Ovary (tissue), 9 donors: Measurements from ENCODE around the gene EPS8L1. TPM values are rescaled to one million over a fixed set of nuclear protein-coding genes. Genes with fewer than 3 reads are reported as not detected.

Experiments used
- DNase-seq, 5 donors: peaks; one replicate each; pipeline ENCODE4 v3.0.0-alpha.2; 2019 to 2020
- H3K27ac ChIP-seq, 2 donors: fragments of 200-600 bp; one replicate each; pipeline versions ENCODE4 v1.5.1 to v1.8.0; 2019 to 2022
- H3K27me3 ChIP-seq: fragments of 200-600 bp; one replicate; pipeline ENCODE4 v1.8.0; 2022
- H3K36me3 ChIP-seq: fragments of 200-600 bp; sonication (generic); one replicate; pipeline ENCODE4 v1.5.1; 2019
- H3K4me1 ChIP-seq: one replicate; pipeline ENCODE4 v1.8.1; 2013; ENCODE audit warnings: mild to moderate bottlenecking, moderate library complexity; ENCODE audit not compliant: insufficient read depth
- H3K4me3 ChIP-seq: fragments of 200-600 bp; sonication (generic); one replicate; pipeline ENCODE4 v1.5.1; 2017
- H3K9me3 ChIP-seq, 2 donors: fragments of 200-600 bp in 1 of 2; sonication (generic) in 1 of 2; one replicate each; pipeline versions ENCODE4 v1.5.1 to v1.8.1; 2013 to 2019; ENCODE audit warnings: mild to moderate bottlenecking in 1 of 2, moderate library complexity in 1 of 2
- CTCF ChIP-seq, 3 donors: fragments of 450-650 bp in 2 of 3; fragments of 200-600 bp in 1 of 3; IDR thresholded peaks; one replicate each; pipeline versions ENCODE4 v1.5.1 to v1.8.0; 2016 to 2022; ENCODE audit warnings: antibody characterized with exemption in 3 of 3, mild to moderate bottlenecking in 1 of 3
- EP300 ChIP-seq: sonication (generic); formaldehyde crosslinking; IDR thresholded peaks from one replicate; pipeline ENCODE4 v1.6.1; 2017; ENCODE audit warnings: antibody characterized with exemption
- POLR2A ChIP-seq: fragments of 450-650 bp; IDR thresholded peaks from one replicate; pipeline ENCODE4 v1.6.1; 2017; ENCODE audit warnings: antibody characterized with exemption, mild to moderate bottlenecking, moderate library complexity
- WGBS, 3 donors: extraction: QIAGEN DNeasy Blood & Tissue Kit in 1 of 3; methylation state at CpG; one replicate each; pipeline versions ENCODE4 v1.1.5 to v1.1.7; 2013 to 2017; 5-methylcytosine and 5-hydroxymethylcytosine counted together
- intact Hi-C, 4 donors: fragments of 100-400 bp; cut with DNase I; formaldehyde crosslinking; loops; one replicate each; pipeline versions ENCODE4 v1.11.0 to v1.15.1; 2022 to 2023
- polyA plus RNA-seq, 2 donors: library from polyadenylated mRNA; stranded (reverse); fragments of 200-250 nt in 1 of 2; fragments of 350-450 nt in 1 of 2; fragmentation: Illumina TruSeq in 1 of 2; extraction: RNeasy Lipid Tissue Mini Kit (QIAGEN cat#74804) in 1 of 2; gene quantifications; one replicate each; pipeline ENCODE4 v1.2.3, GENCODE V29; 2013 to 2014
- total RNA-seq, 7 donors: library from RNA; depleted of rRNA in 2 of 7; stranded (reverse); fragments of >200 nt in 2 of 7; fragmentation: NEBNext Ultra II Directional in 3 of 7; extraction: Animal tissue kit (Norgen Biotek cat#: 25700) in 3 of 7; gene quantifications; one replicate each; pipeline versions ENCODE4 v1.1.0 to v1.2.4, GENCODE V29; 2016 to 2023
- donor health status: DM: no; HTN: no; CAD: no; lungs with moderate emphysema.
- donor health status: DM: no; HTN: no; CAD: no.
- donor health status: Bipolar disorder and iron deficiency.
- donor health status: DM: yes; HTN: yes; CAD: no.
- donor health status: DM: no; HTN: no; CAD: no.
- donor health status: DM: yes; HTN: yes; CAD: no.

Gene EPS8L1
- total and polyA plus RNA-seq, 9 donors: 0.87 to 142 (median 5.1) TPM

- H3K27ac ChIP-seq: no peak overlapping the region
- WGBS, 3 donors: 55 to 63% (median 61%) methylated on average over 8 of the region's 8 CpGs
- no peaks in the 10 kb centered on the region for H3K4me1 ChIP-seq
- intact Hi-C loops: loop anchor here in 1 of 4 donors (10.0 kb wide), 1 partner anchor 53 kb away; no protein-coding TSS in a partner anchor
- TF ChIP-seq EP300: no peak
- TF ChIP-seq POLR2A: no peak
- no peak for TF ChIP-seq CTCF (IDR thresholded peaks at IDR 0.05)
- H3K4me3 ChIP-seq: no peak overlapping the region
- H3K36me3 ChIP-seq: no peaks in the 10 kb centered on the region
- no peak for DNase-seq
- H3K27me3 ChIP-seq: no peaks in the 10 kb centered on the region
- H3K9me3 ChIP-seq: peaks cover 0 to 7% of the 10 kb centered on the region in 2 donors
These were observed 3.8 kb upstream of the EPS8L1 start for GRCh38 chr19:55071913-55072312.

- intact Hi-C loops: loop anchor here in 1 of 4 donors (10.0 kb wide), 1 partner anchor 48 kb away; no protein-coding TSS in a partner anchor
- Histone ChIP-seq H3K9me3 (peaks cover 0 to 7% of the 10 kb centered on the region in 2 donors), H3K36me3 (no peaks in the 10 kb centered on the region), H3K27ac (no peak overlapping the region), H3K4me1 (peaks cover 7% of the 10 kb centered on the region), H3K4me3 (no peak overlapping the region), H3K27me3 (peaks cover 5% of the 10 kb centered on the region)
- WGBS, 3 donors: 39 to 50% (median 40%) methylated on average over 12 of the region's 12 CpGs
- no peak for TF ChIP-seq EP300
- TF ChIP-seq POLR2A: no peak
- DNase-seq: no peak
These were observed 652 bp downstream of the EPS8L1 start for GRCh38 chr19:55076321-55076720.

GRCh38 chr19:55077106-55077505 is 1.4 kb downstream of the EPS8L1 start:
- Histone ChIP-seq H3K4me1 (peaks cover 9% of the 10 kb centered on the region), H3K27ac (no peak overlapping the region), H3K9me3 (peaks cover 0 to 7% of the 10 kb centered on the region in 2 donors), H3K36me3 (no peaks in the 10 kb centered on the region), H3K27me3 (peaks cover 5% of the 10 kb centered on the region), H3K4me3 (no peak overlapping the region)
- no peak for TF ChIP-seq EP300
- no peak for TF ChIP-seq POLR2A
- TF ChIP-seq CTCF (IDR thresholded peaks at IDR 0.05): no peak
- 36 to 52% (median 45%) methylated on average over 2 of the region's 2 CpGs for WGBS, 3 donors
- intact Hi-C loops: loop anchor here in 1 of 4 donors (10.0 kb wide), 1 partner anchor 48 kb away; no protein-coding TSS in a partner anchor
- DNase-seq: no peak

- H3K27me3 ChIP-seq: peaks cover 11% of the 10 kb centered on the region
- H3K27ac ChIP-seq: no peak overlapping the region
- peaks cover 0 to 4% of the 10 kb centered on the region in 2 donors for H3K9me3 ChIP-seq
- no peaks in the 10 kb centered on the region for H3K36me3 ChIP-seq
- TF ChIP-seq EP300 (no peak), POLR2A (no peak), CTCF (IDR thresholded peaks at IDR 0.05) (no peak)
- no peak overlapping the region for H3K4me3 ChIP-seq
- peaks cover 9% of the 10 kb centered on the region for H3K4me1 ChIP-seq
- 54 to 64% (median 64%) methylated on average over 5 of the region's 5 CpGs for WGBS, 3 donors
- DNase-seq: no peak
- intact Hi-C loops: loop anchor here in 1 of 4 donors (10.0 kb wide), 1 partner anchor 46 kb away; no protein-coding TSS in a partner anchor
These were observed 3.3 kb downstream of the EPS8L1 start for GRCh38 chr19:55078996-55079395.

- intact Hi-C loops: loop anchor here in 1 of 4 donors (10.0 kb wide), 1 partner anchor 45 kb away; no protein-coding TSS in a partner anchor
- WGBS, 3 donors: 58 to 65% (median 61%) methylated on average over 19 of the region's 19 CpGs
- H3K4me1 ChIP-seq: peaks cover 9% of the 10 kb centered on the region
- H3K36me3 ChIP-seq: no peaks in the 10 kb centered on the region
- TF ChIP-seq POLR2A (no peak), EP300 (no peak), CTCF (IDR thresholded peaks at IDR 0.05) (no peak)
- peaks cover 0 to 4% of the 10 kb centered on the region in 2 donors for H3K9me3 ChIP-seq
- DNase-seq: no peak
- peaks cover 11% of the 10 kb centered on the region for H3K27me3 ChIP-seq
- no peak overlapping the region for H3K4me3 ChIP-seq
- H3K27ac ChIP-seq: no peak overlapping the region
These were observed 3.9 kb downstream of the EPS8L1 start for GRCh38 chr19:55079400-55080038.
